ENCODE data around the gene SEPTIN1.

SEPTIN1 gene, protein sequence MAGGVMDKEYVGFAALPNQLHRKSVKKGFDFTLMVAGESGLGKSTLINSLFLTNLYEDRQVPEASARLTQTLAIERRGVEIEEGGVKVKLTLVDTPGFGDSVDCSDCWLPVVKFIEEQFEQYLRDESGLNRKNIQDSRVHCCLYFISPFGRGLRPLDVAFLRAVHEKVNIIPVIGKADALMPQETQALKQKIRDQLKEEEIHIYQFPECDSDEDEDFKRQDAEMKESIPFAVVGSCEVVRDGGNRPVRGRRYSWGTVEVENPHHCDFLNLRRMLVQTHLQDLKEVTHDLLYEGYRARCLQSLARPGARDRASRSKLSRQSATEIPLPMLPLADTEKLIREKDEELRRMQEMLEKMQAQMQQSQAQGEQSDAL

DNA sequence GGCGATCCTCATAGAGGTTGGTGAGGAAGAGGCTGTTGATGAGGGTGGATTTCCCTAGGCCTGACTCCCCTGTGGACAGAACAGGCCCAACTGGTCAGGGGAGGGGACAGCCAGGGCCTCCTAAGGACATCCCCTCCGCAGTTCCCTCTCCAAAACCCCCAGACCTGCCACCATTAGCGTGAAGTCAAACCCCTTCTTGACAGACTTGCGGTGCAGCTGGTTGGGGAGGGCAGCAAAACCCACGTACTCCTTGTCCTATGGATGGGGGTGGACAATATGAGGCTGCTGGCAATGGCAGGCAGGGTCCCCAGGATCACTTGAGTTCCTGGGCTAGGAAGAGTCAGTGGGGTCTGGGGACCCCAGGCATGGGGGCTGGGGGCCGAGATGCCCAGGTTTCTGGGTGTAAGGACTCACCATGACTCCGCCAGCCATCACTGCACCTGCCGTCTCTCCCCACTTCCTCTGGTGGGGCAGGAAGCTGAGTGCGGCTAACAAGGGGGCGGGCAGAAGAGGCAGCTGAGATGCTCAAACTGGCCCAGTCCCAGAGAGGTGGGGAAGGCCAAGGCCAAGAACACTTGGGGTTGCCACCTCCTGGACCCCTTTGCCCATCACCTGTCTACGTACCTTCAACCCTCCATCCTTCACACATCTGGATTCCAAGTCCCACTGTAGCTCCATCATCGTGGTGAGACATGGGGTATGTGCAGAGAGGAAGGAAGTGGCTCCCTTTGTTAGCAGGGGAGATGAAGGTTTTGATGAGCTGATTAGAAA is at the start of gene SEPTIN1:
SEPTIN1 (minus strand) TSS at position 451 of the 771 bp plus-strand sequence; CDS start at position 432, 19 bp downstream.
- peak; percentile 51 to 55 for DNase-seq (ENCODE audit: low read depth in 2 of 2)

DNA sequence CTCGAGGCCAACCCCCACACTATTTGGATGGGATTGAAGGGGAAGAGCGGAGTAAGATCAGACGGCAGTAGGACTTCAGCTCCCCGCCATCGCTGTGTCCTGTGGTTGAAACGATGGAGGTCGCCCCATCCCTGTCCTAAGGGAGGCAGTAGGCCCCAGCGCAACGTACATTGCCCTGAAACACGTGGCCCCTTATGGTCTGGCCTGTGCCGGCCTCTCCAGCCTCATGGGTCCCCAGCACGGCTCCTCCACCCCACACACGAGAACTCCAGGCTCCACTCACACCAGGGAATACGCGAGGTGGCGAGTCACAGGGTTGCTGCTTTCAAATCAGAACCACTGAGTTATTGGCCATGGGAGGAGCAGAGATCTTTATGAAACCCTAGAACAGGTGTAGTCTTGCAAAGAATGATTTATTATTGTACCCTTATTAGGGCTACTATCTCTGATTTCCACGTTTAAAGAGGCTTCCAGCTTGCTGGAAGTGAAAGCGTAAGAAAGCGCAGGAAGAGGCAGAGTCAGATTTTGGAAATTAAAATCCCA is 48.1 kb upstream of the SEPTIN1 start:
- no peak for DNase-seq (ENCODE audit: low read depth in 2 of 2)

- DNase-seq (ENCODE audit: low read depth in 2 of 2) = peak; percentile 83 to 89
Observed at GRCh38 chr16:30429678-30430427, 47.5 kb upstream of the SEPTIN1 start, which contains the start of gene DCTPP1. Gene DCTPP1 (minus strand): TSS chr16:30430030. CDS start chr16:30429980, 50 bp downstream.

DNA sequence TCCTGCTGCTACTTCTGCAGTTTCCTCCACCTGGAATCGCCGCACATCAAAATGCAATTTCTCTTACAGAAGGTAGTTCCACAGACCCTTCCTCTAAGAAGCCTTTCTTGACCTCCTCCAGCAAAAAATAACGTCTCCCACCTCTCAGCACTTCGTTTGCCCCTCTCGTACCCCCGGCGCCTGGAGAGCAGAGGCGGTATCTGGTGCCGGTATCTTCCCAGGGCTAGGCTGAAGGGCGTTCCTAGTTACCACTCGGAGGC is 47.0 kb upstream of the SEPTIN1 start:
- DNase-seq (ENCODE audit: low read depth in 2 of 2) = no peak

DNA sequence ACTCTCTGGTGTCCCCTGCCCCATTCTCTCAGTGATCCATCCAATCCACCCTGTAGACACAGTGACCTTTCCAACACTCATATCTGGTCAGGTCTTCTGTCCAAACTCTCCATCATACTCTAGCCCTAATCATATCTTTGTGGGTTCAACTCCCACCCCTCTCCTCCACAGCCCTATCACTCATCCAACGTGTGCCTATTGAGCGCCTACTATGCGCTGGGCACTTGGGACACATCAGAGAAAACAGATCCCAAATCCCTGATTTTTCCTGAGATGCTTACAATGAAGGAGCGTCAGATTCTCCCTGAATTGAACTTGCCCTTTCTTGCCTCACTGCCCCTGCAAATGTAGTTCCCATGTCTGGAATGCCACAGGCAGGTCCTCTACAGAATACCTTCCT is 45.7 kb upstream of the SEPTIN1 start:
- no peak for DNase-seq (ENCODE audit: low read depth in 2 of 2)

GRCh38 chr16:30421010-30421409 is 38.6 kb upstream of the SEPTIN1 start:
- DNase-seq (ENCODE audit: low read depth in 2 of 2) = no peak

DNA sequence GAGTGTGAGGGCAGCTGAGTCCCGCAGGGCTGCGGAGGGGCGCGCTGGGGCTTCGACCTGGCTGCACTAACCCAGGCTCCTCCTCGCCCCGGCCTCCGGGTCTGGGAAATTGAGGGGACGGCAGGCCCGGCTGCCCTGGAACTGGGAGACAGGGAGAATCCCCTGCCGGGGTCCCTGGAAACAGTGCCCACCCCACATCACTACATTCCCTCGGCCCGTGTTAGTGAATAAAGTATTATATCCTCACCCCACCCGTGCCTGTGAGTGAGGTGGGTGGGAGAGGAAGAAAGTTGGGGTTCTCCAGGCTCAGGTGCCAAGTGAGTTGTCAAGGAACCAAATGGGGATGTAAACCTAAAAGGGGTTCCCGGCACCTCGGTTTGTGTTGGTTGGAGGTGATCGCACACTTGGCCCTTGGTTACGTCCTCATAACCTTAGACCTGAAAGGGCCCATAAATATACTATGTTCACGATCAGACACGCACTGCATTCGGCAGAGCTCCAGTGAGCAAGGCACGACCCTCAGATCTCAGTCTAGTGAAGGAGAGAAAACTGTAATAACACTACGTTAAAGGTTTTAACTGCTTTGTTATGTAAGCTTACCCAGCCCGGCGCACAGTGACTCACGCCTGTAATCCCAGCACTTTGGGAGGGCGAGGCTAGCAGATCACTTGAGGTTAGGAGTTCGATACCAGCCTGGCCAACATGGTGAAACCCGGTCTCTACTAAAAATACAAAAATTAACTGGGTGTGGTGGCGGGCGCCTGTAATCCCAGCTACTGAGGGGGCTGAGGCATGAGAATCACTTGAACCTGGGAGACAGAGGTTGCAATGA is 36.2 kb upstream of the SEPTIN1 start:
- DNase-seq (ENCODE audit: low read depth in 2 of 2) = no peak

DNA sequence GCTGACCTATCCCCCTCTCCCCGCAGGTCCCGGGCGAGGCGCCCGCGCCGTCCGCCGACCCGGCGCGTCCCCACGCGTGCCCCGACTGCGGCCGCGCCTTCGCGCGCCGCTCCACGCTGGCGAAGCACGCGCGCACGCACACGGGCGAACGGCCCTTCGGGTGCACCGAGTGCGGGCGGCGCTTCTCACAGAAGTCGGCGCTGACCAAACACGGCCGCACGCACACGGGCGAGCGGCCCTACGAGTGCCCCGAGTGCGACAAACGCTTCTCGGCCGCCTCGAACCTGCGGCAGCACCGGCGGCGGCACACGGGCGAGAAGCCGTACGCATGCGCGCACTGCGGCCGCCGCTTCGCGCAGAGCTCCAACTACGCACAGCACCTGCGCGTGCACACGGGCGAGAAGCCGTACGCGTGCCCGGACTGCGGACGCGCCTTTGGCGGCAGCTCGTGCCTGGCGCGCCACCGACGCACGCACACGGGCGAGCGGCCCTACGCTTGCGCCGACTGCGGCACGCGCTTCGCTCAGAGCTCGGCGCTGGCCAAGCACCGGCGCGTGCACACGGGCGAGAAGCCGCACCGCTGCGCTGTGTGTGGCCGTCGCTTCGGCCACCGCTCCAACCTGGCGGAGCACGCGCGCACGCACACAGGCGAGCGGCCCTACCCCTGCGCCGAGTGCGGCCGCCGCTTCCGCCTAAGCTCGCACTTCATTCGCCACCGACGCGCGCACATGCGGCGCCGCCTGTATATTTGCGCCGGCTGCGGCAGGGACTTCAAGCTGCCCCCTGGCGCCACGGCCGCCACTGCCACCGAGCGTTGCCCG is 35.4 kb upstream of the SEPTIN1 start:
- DNase-seq (ENCODE audit: low read depth in 2 of 2) = peak; percentile 67 to 73

- no peak for DNase-seq (ENCODE audit: low read depth in 2 of 2)
Observed at GRCh38 chr16:30416624-30417528, 34.5 kb upstream of the SEPTIN1 start.

- DNase-seq (ENCODE audit: low read depth in 2 of 2) = no peak
Observed at GRCh38 chr16:30416047-30416603, 33.8 kb upstream of the SEPTIN1 start.

- DNase-seq (ENCODE audit: low read depth in 2 of 2) = no peak
Observed at GRCh38 chr16:30414159-30414558, 31.8 kb upstream of the SEPTIN1 start.

- DNase-seq (ENCODE audit: low read depth in 2 of 2) = no peak
Observed at GRCh38 chr16:30413112-30413806, 30.9 kb upstream of the SEPTIN1 start.

- peak; percentile 87 to 95 for DNase-seq (ENCODE audit: low read depth in 2 of 2)
Observed at GRCh38 chr16:30409125-30410060, 27.0 kb upstream of the SEPTIN1 start.

GRCh38 chr16:30407804-30408534 is 25.6 kb upstream of the SEPTIN1 start:
- DNase-seq (ENCODE audit: low read depth in 2 of 2) = no peak

DNA sequence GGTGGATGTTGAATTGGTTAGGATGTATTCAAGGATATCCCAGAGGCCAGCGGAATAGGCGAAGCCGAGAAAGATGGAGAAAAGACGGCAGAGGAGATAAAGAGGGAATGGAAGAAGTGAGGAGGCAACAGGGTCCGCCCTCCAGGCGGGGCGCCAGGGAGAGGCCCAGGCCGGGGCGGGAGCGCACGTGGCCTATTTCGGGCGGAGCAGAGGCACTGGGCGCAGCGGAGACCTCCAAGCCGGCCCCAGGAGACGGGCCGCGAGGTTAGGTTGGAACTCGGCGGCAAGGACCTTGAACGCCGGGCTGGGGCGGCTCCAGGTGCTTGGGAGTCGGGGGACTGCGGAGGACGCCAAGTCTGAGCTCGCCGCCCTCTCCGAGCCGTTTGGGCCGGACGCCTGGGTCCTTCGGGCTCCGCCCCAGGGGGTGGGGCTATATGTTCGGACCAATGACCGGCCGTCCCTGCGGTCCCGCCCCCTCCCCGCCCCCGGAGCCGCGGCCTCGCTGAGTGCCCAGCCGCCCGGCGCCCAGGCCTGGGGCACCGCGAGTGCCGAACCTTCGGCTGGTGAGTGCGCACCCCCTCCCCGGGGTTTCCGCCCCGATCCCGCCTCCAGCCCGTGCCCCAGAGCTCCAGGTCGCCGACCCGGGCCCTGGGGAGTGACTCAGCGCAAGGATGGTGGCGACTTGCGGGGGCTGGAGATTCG is 24.9 kb upstream of the SEPTIN1 start, which contains the start of gene ZNF771:
ZNF771 (plus strand) TSS at position 505 of the 702 bp plus-strand sequence. CDS start 448 bp downstream, outside the sequence.
- peak; percentile 77 to 83 for DNase-seq (ENCODE audit: low read depth in 2 of 2)

- DNase-seq (ENCODE audit: low read depth in 2 of 2) = no peak
Observed at GRCh38 chr16:30406795-30407101, 24.4 kb upstream of the SEPTIN1 start.
